Type B pancreatic cell (in vitro differentiated cells): ENCODE data around the gene SMARCA4. TPM values are rescaled to one million over a fixed set of nuclear protein-coding genes. Genes with fewer than 3 reads are reported as not detected.

Source experiments
- DNase-seq: peaks from one replicate; pipeline ENCODE4 v3.0.0; 2021; ENCODE audit warnings: mixed read lengths; ENCODE audit not compliant: unreplicated experiment; ENCODE audit errors: extremely low spot score
- H3K27ac Mint-ChIP-seq: 2 replicates; pipeline ENCODE4 v1.8.0; 2021; ENCODE audit warnings: mild to moderate bottlenecking, mixed read lengths
- H3K27me3 Mint-ChIP-seq: 2 replicates; pipeline ENCODE4 v1.8.0; 2021; ENCODE audit warnings: mixed read lengths
- H3K36me3 Mint-ChIP-seq: 2 replicates; pipeline ENCODE4 v1.8.0; 2021; ENCODE audit warnings: mixed read lengths
- H3K4me1 Mint-ChIP-seq: one replicate; pipeline ENCODE4 v1.8.0; 2021; ENCODE audit warnings: mixed read lengths; ENCODE audit not compliant: unreplicated experiment
- H3K4me3 Mint-ChIP-seq: 2 replicates; pipeline ENCODE4 v1.8.0; 2021; ENCODE audit warnings: mild to moderate bottlenecking, mixed read lengths
- H3K9me3 Mint-ChIP-seq: 2 replicates; pipeline ENCODE4 v1.8.0; 2021; ENCODE audit warnings: mixed read lengths
- CTCF ChIP-seq: fragments of 200-600 bp; sonication (generic); conservative IDR thresholded peaks from 2 replicates; pipeline ENCODE4 v1.5.0; 2021; ENCODE audit warnings: antibody characterized with exemption, mild to moderate bottlenecking
- total RNA-seq: library from RNA; stranded (reverse); gene quantifications from 2 replicates; pipeline ENCODE4 v1.2.1, GENCODE V29; 2021; ENCODE audit warnings: low replicate concordance

SMARCA4 gene
- total RNA-seq, 1 donor from 2014 or later, result 244 TPM

GRCh38 chr19:11061952-11062351, 101.1 kb downstream of the SMARCA4 start:
- no peak overlapping the region for H3K4me3 Mint-ChIP-seq
- no peaks in the 10 kb centered on the region for H3K27me3 Mint-ChIP-seq
- H3K27ac Mint-ChIP-seq, result no peak overlapping the region
- no peaks in the 10 kb centered on the region for H3K9me3 Mint-ChIP-seq
- no peak for TF ChIP-seq CTCF
- no peak for DNase-seq
- peaks cover 18% of the 10 kb centered on the region for H3K36me3 Mint-ChIP-seq
- H3K4me1 Mint-ChIP-seq, result peaks cover 6% of the 10 kb centered on the region

- Mint-ChIP-seq H3K9me3 (no peaks in the 10 kb centered on the region), H3K4me3 (no peak overlapping the region), H3K36me3 (peaks cover 26% of the 10 kb centered on the region), H3K27me3 (no peaks in the 10 kb centered on the region), H3K4me1 (peaks cover 6% of the 10 kb centered on the region), H3K27ac (no peak overlapping the region)
- DNase-seq, result no peak
- TF ChIP-seq CTCF, result no peak
Observed at GRCh38 chr19:11063434-11063833, 102.6 kb downstream of the SMARCA4 start.

GRCh38 chr19:11064831-11065303, 104.0 kb downstream of the SMARCA4 start:
- peaks cover 6% of the 10 kb centered on the region for H3K4me1 Mint-ChIP-seq
- H3K4me3 Mint-ChIP-seq, result no peak overlapping the region
- H3K27ac Mint-ChIP-seq, result peak overlapping the region; percentile 75
- DNase-seq, result no peak
- no peaks in the 10 kb centered on the region for H3K9me3 Mint-ChIP-seq
- TF ChIP-seq CTCF, result no peak
- peaks cover 27% of the 10 kb centered on the region for H3K36me3 Mint-ChIP-seq
- no peaks in the 10 kb centered on the region for H3K27me3 Mint-ChIP-seq

- Mint-ChIP-seq H3K36me3 (peaks cover 27% of the 10 kb centered on the region), H3K27ac (no peak overlapping the region), H3K27me3 (no peaks in the 10 kb centered on the region), H3K4me1 (peaks cover 6% of the 10 kb centered on the region), H3K4me3 (no peak overlapping the region), H3K9me3 (no peaks in the 10 kb centered on the region)
- DNase-seq, result no peak
- no peak for TF ChIP-seq CTCF
Observed at GRCh38 chr19:11066326-11066725, 105.5 kb downstream of the SMARCA4 start.

GRCh38 chr19:11067356-11068113, 106.7 kb downstream of the SMARCA4 start:
- Mint-ChIP-seq H3K27ac (peak overlapping the region; percentile 26), H3K4me1 (peaks cover 6% of the 10 kb centered on the region), H3K9me3 (no peaks in the 10 kb centered on the region), H3K27me3 (no peaks in the 10 kb centered on the region), H3K36me3 (peaks cover 23% of the 10 kb centered on the region), H3K4me3 (no peak overlapping the region)
- no peak for DNase-seq
- no peak for TF ChIP-seq CTCF
